HG02870 (cell line): ENCODE results near the gene DONSON.

Experiments
- ATAC-seq: cut with Tn5 transposase; IDR thresholded peaks from one replicate; pipeline ENCODE4 v1.9.1; 2021; ENCODE audit warnings: mild to moderate bottlenecking, moderate library complexity; ENCODE audit not compliant: unreplicated experiment

The DONSON gene

GRCh38 chr21:33541756-33542639, 46.5 kb downstream of the DONSON start, which contains the start of gene GART:
GART (minus strand) TSS chr21:33542117; CDS start chr21:33539315, 2,802 bp downstream.
- ATAC-seq = peak; percentile 48

DNA sequence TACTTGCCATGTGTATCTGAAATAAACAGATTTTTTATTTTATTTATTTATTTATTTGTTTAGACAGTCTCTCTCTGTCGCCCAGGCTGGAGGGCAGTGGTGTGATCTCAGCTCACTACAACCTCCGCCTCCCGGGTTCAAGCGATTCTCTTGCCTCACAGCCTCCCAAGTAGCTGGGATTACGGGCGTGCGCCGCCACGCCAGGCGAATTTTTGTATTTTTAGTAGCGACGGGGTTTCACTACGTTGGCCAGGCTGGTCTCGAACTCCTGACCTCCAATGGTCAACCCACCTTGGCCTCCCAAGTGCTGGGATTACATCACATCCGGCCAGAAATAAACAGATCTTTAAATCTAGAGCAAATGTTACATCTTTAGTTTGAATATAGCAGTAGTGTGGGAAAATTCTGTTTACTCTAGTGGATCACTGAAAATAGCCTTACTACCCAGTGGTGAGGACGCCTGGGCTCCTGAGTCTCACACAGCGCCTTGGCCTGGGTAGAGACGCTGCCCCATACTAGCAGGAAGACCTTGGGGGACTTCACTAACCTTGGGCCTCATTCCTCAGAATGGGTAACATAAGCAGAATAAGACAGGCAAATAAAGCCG, 47.3 kb downstream of the DONSON start:
- ATAC-seq = no peak

DNA sequence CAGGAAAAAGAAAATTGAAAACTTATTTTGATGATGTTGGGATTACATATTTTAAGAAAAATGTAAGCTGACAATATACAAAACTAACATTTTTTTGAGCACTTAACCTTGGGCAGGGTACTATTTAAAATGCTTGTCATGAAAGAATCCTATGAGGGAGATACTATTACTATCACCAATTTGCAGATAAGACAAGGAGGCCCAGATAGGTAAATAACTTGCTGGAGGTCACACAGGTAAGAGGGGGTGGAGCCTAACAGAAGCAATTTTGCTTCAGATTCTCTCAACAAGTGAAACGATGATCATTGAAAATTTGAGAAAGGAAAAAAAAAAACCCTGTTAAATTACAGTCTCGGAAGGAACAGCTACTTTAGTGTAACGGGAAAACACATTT, 47.8 kb downstream of the DONSON start:
- ATAC-seq = no peak

DNA sequence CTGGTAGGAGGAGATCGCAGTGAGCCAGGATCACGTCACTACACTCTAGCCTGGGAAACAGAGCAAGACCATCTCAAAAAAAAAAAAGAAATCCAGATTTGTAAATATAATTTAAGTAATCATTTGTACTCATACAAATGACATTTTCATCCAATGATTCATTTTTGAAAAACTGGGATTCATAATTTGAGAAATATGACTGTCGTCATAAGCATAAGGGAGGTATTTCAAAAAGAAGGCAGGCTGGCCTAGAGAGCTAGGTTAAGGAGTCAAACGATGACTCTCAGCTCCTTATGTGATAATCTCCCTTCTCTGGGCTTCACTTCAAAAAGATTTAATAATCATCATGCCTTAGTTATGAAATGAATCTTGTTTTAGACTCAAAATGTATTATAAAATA, 48.9 kb downstream of the DONSON start:
- ATAC-seq = no peak

GRCh38 chr21:33537212-33537611, 51.3 kb downstream of the DONSON start:
- ATAC-seq = no peak

- ATAC-seq = no peak
Measured at GRCh38 chr21:33531007-33531406, 57.5 kb downstream of the DONSON start.
